Endothelial cell of umbilical vein (primary cell): Measurements from ENCODE around the gene YJU2. TPM values are rescaled to one million over a fixed set of nuclear protein-coding genes. Genes with fewer than 3 reads are reported as not detected.

Experiments used
- BruUV-seq: library from RNA; stranded (reverse); fragments of 400-500 nt; replicated peaks from 2 replicates; lab custom pipeline; 2021; lab: Mats Ljungman, UMichigan
- CTCF ChIA-PET: fragments of 300-600, 350-600 bp; sonication (Branson Sonifier 250); formaldehyde crosslinking; loops from one replicate; lab custom pipeline; 2021; ENCODE audit warnings: antibody characterized with exemption, inconsistent platforms; lab: Charles Lee
- POLR2A ChIA-PET: fragments of 300-600, 350-600 bp; sonication (Branson Sonifier 250); formaldehyde crosslinking; loops from one replicate; lab custom pipeline; 2021; ENCODE audit warnings: antibody characterized with exemption, inconsistent platforms; lab: Charles Lee
- DNase-seq: peaks from one replicate; pipeline ENCODE4 v3.0.0-alpha.2; 2011; ENCODE audit warnings: low read depth, low spot score
- FAIRE-seq: peaks from 2 replicates; lab custom pipeline; 2011; peaks lifted over from hg19 to GRCh38; lab: Jason Lieb, UNC
- H2AFZ ChIP-seq: 2 replicates; pipeline ENCODE4 v1.6.0; 2012; ENCODE audit warnings: low read depth, low read length, control low read depth, inconsistent platforms
- H3K27ac ChIP-seq: 2 replicates; pipeline ENCODE4 v1.5.1; 2011; ENCODE audit warnings: low read depth, mild to moderate bottlenecking, control low read depth, low read length, moderate library complexity; ENCODE audit not compliant: insufficient read depth
- H3K27me3 ChIP-seq, 2 experiments: 2 replicates each; pipeline versions ENCODE4 v1.6.0 to v1.6.1; 2011; ENCODE audit warnings: low read length in 2 of 2, mixed read lengths in 1 of 2; ENCODE audit not compliant: control insufficient read depth in 2 of 2, insufficient read depth in 2 of 2
- H3K36me3 ChIP-seq, 2 experiments: 2 replicates in 1 of 2; 3 replicates in 1 of 2; pipeline ENCODE4 v1.5.1; 2011; ENCODE audit warnings: low read length in 2 of 2, mild to moderate bottlenecking in 1 of 2, moderate library complexity in 1 of 2; ENCODE audit not compliant: control insufficient read depth in 2 of 2, insufficient read depth in 2 of 2; ENCODE audit errors: extremely low read depth in 1 of 2
- H3K4me1 ChIP-seq: 3 replicates; pipeline ENCODE4 v1.5.1; 2011; ENCODE audit warnings: mild to moderate bottlenecking, low read length; ENCODE audit not compliant: control insufficient read depth, insufficient read depth; ENCODE audit errors: extremely low read depth
- H3K4me2 ChIP-seq: 2 replicates; pipeline ENCODE4 v1.6.1; 2011; ENCODE audit warnings: low read length, control low read depth, mixed read lengths; ENCODE audit not compliant: insufficient read depth
- H3K4me3 ChIP-seq, 3 experiments: fragments of 200-600 bp in 1 of 3; sonication (generic), shearing (Covaris generic) in 1 of 3; replicated peaks in 1 of 3; 2 replicates each; pipeline ENCODE4 v1.5.1; 2011 to 2016; ENCODE audit warnings: control low read depth in 3 of 3, low read length in 3 of 3, mild to moderate bottlenecking in 2 of 3, inconsistent platforms in 1 of 3, low read depth in 1 of 3, moderate library complexity in 1 of 3; ENCODE audit not compliant: insufficient read depth in 1 of 3
- H3K79me2 ChIP-seq: 2 replicates; pipeline ENCODE4 v1.6.0; 2012; ENCODE audit warnings: low read length, inconsistent platforms; ENCODE audit not compliant: control insufficient read depth, insufficient read depth
- H3K9ac ChIP-seq: replicated peaks from 2 replicates; pipeline ENCODE3; 2011; ENCODE audit warnings: low read length, control low read depth; ENCODE audit not compliant: insufficient read depth; ENCODE audit errors: extremely low read depth
- H3K9me1 ChIP-seq: replicated peaks from 3 replicates; pipeline ENCODE4 v1.6.0; 2011; ENCODE audit warnings: mild to moderate bottlenecking, low read length; ENCODE audit not compliant: control insufficient read depth, insufficient read depth; ENCODE audit errors: extremely low read depth
- H3K9me3 ChIP-seq: replicated peaks from 2 replicates; pipeline ENCODE4 v1.5.1; 2012; ENCODE audit warnings: low read length, inconsistent platforms; ENCODE audit not compliant: control insufficient read depth, insufficient read depth
- H4K20me1 ChIP-seq: replicated peaks from 2 replicates; pipeline ENCODE3; 2011; ENCODE audit warnings: mild to moderate bottlenecking, low read length; ENCODE audit not compliant: control insufficient read depth, insufficient read depth; ENCODE audit errors: extremely low read depth
- EZH2 ChIP-seq: IDR thresholded peaks from 2 replicates; pipeline ENCODE4 v1.6.1; 2012; ENCODE audit warnings: borderline replicate concordance, low read depth, mild to moderate bottlenecking, moderate library complexity, low read length, inconsistent platforms; ENCODE audit not compliant: severe bottlenecking
- MYC ChIP-seq: IDR thresholded peaks from one replicate; pipeline ENCODE4 v1.6.1; 2011; ENCODE audit warnings: mild to moderate bottlenecking, low read depth, low read length
- dilution Hi-C: fragments of 300-500 bp; cut with MboI; formaldehyde crosslinking; loops from one replicate; pipeline ENCODE4 v1.15.0; 2019; ENCODE audit warnings: low sequenced_read_pairs; ENCODE audit not compliant: extremely low pct_ligation_motif_present
- intact Hi-C: fragments of 100-400 bp; cut with micrococcal nuclease; formaldehyde crosslinking; loops from one replicate; pipeline ENCODE4 v1.10.0; 2022
- polyA plus RNA-seq, 4 experiments: library from polyadenylated mRNA; depleted of rRNA in 3 of 4; stranded (reverse) in 3 of 4; unstranded in 1 of 4; fragments of >200 nt; gene quantifications; 2 replicates each; pipeline versions ENCODE4 v1.2.1 to v1.2.3, GENCODE V29; 2011 to 2012; ENCODE audit warnings: missing spikeins in 1 of 4
- total RNA-seq: library from RNA; stranded (reverse); gene quantifications from 2 replicates; pipeline ENCODE4 v1.2.3, GENCODE V29; 2021
- TF ChIP-seq, protein P1 (sequence below), 2 donors: IDR thresholded peaks; 1 replicate in 1 of 2; 2 replicates in 1 of 2; pipeline ENCODE4 v1.5.1; 2011; ENCODE audit warnings: low read length in 2 of 2, mild to moderate bottlenecking in 2 of 2, moderate library complexity in 2 of 2, control low read depth in 1 of 2, inconsistent platforms in 1 of 2, low read depth in 1 of 2; ENCODE audit not compliant: insufficient read depth in 1 of 2; ENCODE audit errors: extremely low read depth in 1 of 2

Gene YJU2
- total and polyA plus RNA-seq, 2 donors (not counting 3 experiments of a cell fraction or from before 2014, with no cell fraction given): 20.7 to 21.5 TPM

DNA sequence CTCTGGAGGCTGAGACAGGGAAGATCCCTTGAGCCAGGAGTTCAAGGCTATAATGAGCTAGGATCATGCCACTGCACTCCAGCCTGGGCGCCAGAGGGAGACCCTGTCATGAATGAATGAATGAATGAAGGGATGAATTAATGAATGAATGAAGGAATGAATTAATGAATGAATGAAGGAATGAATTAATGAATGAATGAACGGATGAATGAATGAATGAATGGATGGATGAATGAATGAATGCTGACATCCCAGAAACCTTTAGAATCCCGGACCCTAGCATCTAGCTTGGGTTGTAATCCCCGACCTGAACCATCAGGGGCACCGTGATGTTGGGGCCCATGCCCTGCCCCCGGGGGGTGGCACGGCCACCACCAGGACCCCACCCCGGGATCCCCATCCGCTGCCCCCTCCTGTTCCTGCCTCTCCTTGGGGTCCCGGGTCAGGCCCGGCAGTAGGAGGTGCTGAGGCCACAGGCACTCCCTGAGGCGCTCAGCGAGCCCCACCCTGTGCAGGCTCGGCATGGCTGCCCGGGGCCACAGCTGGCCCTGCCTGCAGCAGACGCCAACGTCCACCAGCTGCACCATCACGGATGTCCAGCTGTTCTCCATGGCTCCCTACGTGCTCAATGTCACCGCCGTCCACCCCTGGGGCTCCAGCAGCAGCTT lies 14.1 kb upstream of the YJU2 start:
- dilution Hi-C loops: no loop called here
- FAIRE-seq (no peak), DNase-seq (no peak)
- intact Hi-C loops: loop anchor here (1.0 kb wide), 1 partner anchor 120 kb away; no protein-coding TSS in a partner anchor
- CTCF ChIA-PET: interaction anchor here (0.6 to 1.4 kb wide), 9 partner anchors 8 to 120 kb away, joined by 3 to 5 read pairs (median 3); partner anchors contain the start of gene YJU2
- Histone ChIP-seq H2AFZ (no peak overlapping the region), H3K4me1 (no peaks in the 10 kb centered on the region), H3K9me3 (no peaks in the 10 kb centered on the region), H3K9ac (no peak overlapping the region), H3K27ac (no peak overlapping the region), H3K79me2 (no peaks in the 10 kb centered on the region), H3K4me2 (no peak overlapping the region), H3K9me1 (no peaks in the 10 kb centered on the region), H4K20me1 (no peaks in the 10 kb centered on the region), H3K27me3 (peaks cover 0 to 5% of the 10 kb centered on the region in 2 experiments), H3K4me3 (no peak overlapping the region), H3K36me3 (no peaks in the 10 kb centered on the region)
- no TSS peak for BruUV-seq
- POLR2A ChIA-PET: interaction anchor here (0.7 kb wide), 1 partner anchor 110 kb away, joined by 3 read pairs; no protein-coding TSS in a partner anchor
- TF ChIP-seq EZH2: no peak

DNA sequence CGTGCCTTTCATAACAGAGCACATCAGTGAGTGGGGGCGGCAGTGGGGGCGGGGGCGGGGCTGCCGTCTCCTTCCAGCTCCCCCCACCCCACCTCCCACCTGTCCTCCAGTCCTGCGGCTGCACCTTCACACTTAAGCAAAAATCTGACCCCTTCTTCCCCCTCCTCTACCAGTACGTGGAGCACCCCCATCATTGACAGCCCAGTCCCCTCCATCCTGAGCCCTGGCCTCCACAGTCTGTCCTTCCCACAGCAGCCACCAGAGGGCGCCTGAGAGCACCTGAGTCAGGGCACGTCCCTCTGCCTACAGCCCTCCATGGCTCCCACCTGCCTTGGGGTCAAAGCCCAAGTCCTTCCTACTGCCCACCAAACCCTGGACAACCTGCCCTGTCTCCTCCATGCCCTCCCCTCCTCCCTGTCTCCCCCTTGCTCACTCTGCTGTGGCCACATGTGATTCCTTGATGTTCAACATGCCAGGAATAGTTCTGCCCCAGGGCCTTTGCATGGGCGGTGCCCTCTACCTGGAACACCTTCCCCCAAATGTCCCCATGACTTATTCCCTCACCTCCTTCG lies 13.5 kb upstream of the YJU2 start:
- H2AFZ ChIP-seq: no peak overlapping the region
- intact Hi-C loops: loop anchor here (1.0 kb wide), 1 partner anchor 119 kb away; no protein-coding TSS in a partner anchor

More for the DNA sequence above, 13.5 kb upstream of the YJU2 start:
- no peak overlapping the region for H3K4me3 ChIP-seq
- H3K79me2 ChIP-seq: no peaks in the 10 kb centered on the region
- FAIRE-seq (peak; percentile 63), DNase-seq (no peak)
- H3K36me3 ChIP-seq: no peaks in the 10 kb centered on the region
- no peak overlapping the region for H3K4me2 ChIP-seq
- TF ChIP-seq, protein P1, sequence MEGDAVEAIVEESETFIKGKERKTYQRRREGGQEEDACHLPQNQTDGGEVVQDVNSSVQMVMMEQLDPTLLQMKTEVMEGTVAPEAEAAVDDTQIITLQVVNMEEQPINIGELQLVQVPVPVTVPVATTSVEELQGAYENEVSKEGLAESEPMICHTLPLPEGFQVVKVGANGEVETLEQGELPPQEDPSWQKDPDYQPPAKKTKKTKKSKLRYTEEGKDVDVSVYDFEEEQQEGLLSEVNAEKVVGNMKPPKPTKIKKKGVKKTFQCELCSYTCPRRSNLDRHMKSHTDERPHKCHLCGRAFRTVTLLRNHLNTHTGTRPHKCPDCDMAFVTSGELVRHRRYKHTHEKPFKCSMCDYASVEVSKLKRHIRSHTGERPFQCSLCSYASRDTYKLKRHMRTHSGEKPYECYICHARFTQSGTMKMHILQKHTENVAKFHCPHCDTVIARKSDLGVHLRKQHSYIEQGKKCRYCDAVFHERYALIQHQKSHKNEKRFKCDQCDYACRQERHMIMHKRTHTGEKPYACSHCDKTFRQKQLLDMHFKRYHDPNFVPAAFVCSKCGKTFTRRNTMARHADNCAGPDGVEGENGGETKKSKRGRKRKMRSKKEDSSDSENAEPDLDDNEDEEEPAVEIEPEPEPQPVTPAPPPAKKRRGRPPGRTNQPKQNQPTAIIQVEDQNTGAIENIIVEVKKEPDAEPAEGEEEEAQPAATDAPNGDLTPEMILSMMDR (IDR thresholded peaks at IDR 0.05; ENCODE audit: extremely low read depth in 1 of 2, insufficient read depth in 1 of 2, low read depth in 1 of 2, low read length in 2 of 2): peak; percentile 63 to 80
- no peak for TF ChIP-seq MYC
- H3K27me3 ChIP-seq: peaks cover 0 to 2% of the 10 kb centered on the region in 2 experiments
- H3K27ac ChIP-seq: no peak overlapping the region
- H3K9me1 ChIP-seq: no peaks in the 10 kb centered on the region
- dilution Hi-C loops: no loop called here
- H3K9ac ChIP-seq: no peak overlapping the region
- POLR2A ChIA-PET: no interaction called here
- H3K9me3 ChIP-seq: no peaks in the 10 kb centered on the region
- no peaks in the 10 kb centered on the region for H3K4me1 ChIP-seq
- no TSS peak for BruUV-seq
- CTCF ChIA-PET: interaction anchor here (0.7 to 1.6 kb wide), 8 partner anchors 11 to 119 kb away, joined by 3 to 5 read pairs (median 3); partner anchors contain the start of gene YJU2
- no peaks in the 10 kb centered on the region for H4K20me1 ChIP-seq
